OCI-LY1 (cell line): Measurements from ENCODE around the gene SYCE3.

ENCODE experiments used
- EZH2 ChIP-seq: fragments of 200-600 bp; sonication (generic), shearing (Covaris generic); IDR thresholded peaks from 2 replicates; pipeline ENCODE4 v1.8.0; 2017; ENCODE audit warnings: borderline replicate concordance, mixed run types, mild to moderate bottlenecking, antibody characterized with exemption, low read length, moderate library complexity, mixed read lengths
- TF ChIP-seq, protein P1 (sequence below): fragments of 200-600 bp; sonication (generic), shearing (Covaris generic); IDR thresholded peaks from 2 replicates; pipeline ENCODE4 v1.5.1; 2017; ENCODE audit warnings: mild to moderate bottlenecking, antibody characterized with exemption, low read length, moderate library complexity, mixed read lengths

DNA sequence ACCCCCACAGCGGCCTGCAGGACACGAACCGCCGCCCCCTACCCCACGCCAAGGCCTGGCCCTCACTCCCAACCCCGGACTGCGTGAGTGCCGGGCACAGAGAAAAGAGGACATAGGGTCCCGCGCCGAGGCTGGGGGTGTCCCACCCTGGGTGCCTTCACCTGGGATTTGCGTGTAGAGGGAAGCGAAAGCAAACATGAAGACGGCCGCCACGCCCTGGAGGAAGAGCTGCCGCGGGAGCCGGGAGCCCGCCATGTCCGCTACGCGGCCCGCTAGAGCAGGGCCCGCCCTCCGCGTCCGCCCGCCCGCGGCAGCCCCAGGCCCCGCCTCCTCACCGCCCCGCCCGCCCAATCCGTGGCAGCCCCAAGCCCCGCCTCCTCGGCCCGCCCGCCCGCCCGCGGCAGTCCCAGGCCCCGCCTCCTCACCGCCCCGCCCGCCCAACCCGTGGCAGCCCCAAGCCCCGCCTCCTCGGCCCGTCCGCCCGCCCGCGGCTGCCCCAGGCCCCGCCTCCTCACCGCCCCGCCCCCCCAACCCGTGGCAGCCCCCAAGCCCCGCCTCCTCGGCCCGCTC is 55.2 kb downstream of the SYCE3 start, which contains the start of gene LMF2:
- TF ChIP-seq, protein P1, sequence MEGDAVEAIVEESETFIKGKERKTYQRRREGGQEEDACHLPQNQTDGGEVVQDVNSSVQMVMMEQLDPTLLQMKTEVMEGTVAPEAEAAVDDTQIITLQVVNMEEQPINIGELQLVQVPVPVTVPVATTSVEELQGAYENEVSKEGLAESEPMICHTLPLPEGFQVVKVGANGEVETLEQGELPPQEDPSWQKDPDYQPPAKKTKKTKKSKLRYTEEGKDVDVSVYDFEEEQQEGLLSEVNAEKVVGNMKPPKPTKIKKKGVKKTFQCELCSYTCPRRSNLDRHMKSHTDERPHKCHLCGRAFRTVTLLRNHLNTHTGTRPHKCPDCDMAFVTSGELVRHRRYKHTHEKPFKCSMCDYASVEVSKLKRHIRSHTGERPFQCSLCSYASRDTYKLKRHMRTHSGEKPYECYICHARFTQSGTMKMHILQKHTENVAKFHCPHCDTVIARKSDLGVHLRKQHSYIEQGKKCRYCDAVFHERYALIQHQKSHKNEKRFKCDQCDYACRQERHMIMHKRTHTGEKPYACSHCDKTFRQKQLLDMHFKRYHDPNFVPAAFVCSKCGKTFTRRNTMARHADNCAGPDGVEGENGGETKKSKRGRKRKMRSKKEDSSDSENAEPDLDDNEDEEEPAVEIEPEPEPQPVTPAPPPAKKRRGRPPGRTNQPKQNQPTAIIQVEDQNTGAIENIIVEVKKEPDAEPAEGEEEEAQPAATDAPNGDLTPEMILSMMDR: no peak
- no peak for TF ChIP-seq EZH2
